Mononuclear cell (primary cell): ENCODE measurements around the gene ATRN. TPM values are rescaled to one million over a fixed set of nuclear protein-coding genes. Genes with fewer than 3 reads are reported as not detected.

ENCODE experiments used
- H3K27me3 ChIP-seq: 2 replicates; pipeline ENCODE4 v1.6.0; 2011; ENCODE audit warnings: low read length, control low read depth; ENCODE audit not compliant: insufficient read depth
- H3K4me1 ChIP-seq: 2 replicates; pipeline ENCODE4 v1.5.1; 2011; ENCODE audit warnings: mild to moderate bottlenecking, low read length, control low read depth; ENCODE audit not compliant: insufficient read depth
- H3K4me3 ChIP-seq: 2 replicates; pipeline ENCODE4 v1.5.1; 2011; ENCODE audit warnings: mild to moderate bottlenecking, low read length, moderate library complexity
- H3K9me3 ChIP-seq: 2 replicates; pipeline ENCODE4 v1.5.1; 2011; ENCODE audit warnings: low read depth, mild to moderate bottlenecking, control low read depth, low read length
- total RNA-seq: library from RNA; depleted of rRNA; stranded (reverse); fragments of >200 nt; gene quantifications from one replicate; pipeline ENCODE4 v1.2.3, GENCODE V29; 2012

Gene ATRN
- total RNA-seq, 1 donor: 11.6 TPM

- peaks cover 24% of the 10 kb centered on the region for H3K27me3 ChIP-seq
- H3K4me3 ChIP-seq: no peak within 1 kb of the TSS
- H3K9me3 ChIP-seq: no peaks in the 10 kb centered on the region
- no peaks in the 10 kb centered on the region for H3K4me1 ChIP-seq
Observed at GRCh38 chr20:3681931-3682781, 211.3 kb downstream of the ATRN start, which contains the start of gene ADAM33. Gene ADAM33 (minus strand): TSS chr20:3682010. CDS start chr20:3682004, 6 bp downstream.

DNA sequence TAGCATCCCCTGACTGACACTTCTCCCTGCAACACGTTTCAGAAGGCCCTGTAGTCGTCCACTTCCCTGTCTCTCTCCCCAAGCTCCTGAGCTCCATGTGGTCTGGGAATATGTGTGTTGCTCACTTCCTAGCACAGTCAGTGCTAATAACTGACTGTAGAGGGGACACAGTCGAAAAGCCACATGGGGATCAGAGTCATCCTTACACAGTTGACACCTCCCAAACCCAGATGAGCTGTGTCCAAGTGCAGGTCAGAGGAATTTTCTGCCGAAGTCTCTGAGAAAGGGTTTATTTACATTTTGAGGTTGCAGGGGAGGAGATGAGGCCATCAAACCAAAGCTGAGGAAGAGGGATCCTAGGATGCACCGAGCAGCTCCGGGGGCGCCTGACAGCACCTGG, 214.5 kb downstream of the ATRN start:
- no peak overlapping the region for H3K4me3 ChIP-seq
- no peaks in the 10 kb centered on the region for H3K4me1 ChIP-seq
- H3K27me3 ChIP-seq: peaks cover 24% of the 10 kb centered on the region
- no peaks in the 10 kb centered on the region for H3K9me3 ChIP-seq

- H3K9me3 ChIP-seq: no peaks in the 10 kb centered on the region
- no peak overlapping the region for H3K4me3 ChIP-seq
- H3K27me3 ChIP-seq: peaks cover 18% of the 10 kb centered on the region
- no peaks in the 10 kb centered on the region for H3K4me1 ChIP-seq
Observed at GRCh38 chr20:3686421-3686820, 215.6 kb downstream of the ATRN start.

- no peaks in the 10 kb centered on the region for H3K4me1 ChIP-seq
- no peak overlapping the region for H3K4me3 ChIP-seq
- H3K27me3 ChIP-seq: peaks cover 14% of the 10 kb centered on the region
- no peaks in the 10 kb centered on the region for H3K9me3 ChIP-seq
Observed at GRCh38 chr20:3686867-3687321, 216.1 kb downstream of the ATRN start.

- Histone ChIP-seq H3K4me3 (no peak overlapping the region), H3K27me3 (peaks cover 9% of the 10 kb centered on the region), H3K9me3 (no peaks in the 10 kb centered on the region)
Observed at GRCh38 chr20:3687655-3688054, 216.8 kb downstream of the ATRN start.

DNA sequence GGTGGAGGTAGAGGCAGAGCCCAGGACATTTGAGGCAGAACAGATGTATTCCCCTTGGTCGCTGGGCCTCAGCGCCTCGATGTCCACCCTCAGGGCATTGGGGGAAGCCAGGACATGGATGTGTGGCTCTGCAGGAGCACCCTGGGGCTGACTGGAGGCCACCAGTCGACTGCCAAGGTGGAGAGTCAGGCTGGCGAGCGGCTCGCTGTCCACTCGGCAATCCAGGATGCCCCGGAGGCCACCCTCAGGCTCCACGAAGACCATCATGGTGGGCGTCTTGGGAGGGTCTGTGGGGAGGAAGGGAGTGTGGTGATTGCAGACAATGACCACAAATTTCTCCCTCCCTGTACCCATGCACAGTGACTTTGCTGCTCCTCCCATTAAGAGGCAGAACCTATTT, 219.2 kb downstream of the ATRN start:
- Histone ChIP-seq H3K4me3 (no peak overlapping the region), H3K4me1 (no peaks in the 10 kb centered on the region), H3K27me3 (peaks cover 4% of the 10 kb centered on the region), H3K9me3 (no peaks in the 10 kb centered on the region)

More at GRCh38 chr20:3687655-3688054, 216.8 kb downstream of the ATRN start:
- H3K4me1 ChIP-seq: no peaks in the 10 kb centered on the region

- Histone ChIP-seq H3K27me3 (no peaks in the 10 kb centered on the region), H3K4me1 (no peaks in the 10 kb centered on the region), H3K4me3 (no peak overlapping the region), H3K9me3 (no peaks in the 10 kb centered on the region)
Observed at GRCh38 chr20:3690413-3690812, 219.6 kb downstream of the ATRN start.

GRCh38 chr20:3691306-3691705, 220.5 kb downstream of the ATRN start:
- H3K27me3 ChIP-seq: no peaks in the 10 kb centered on the region
- H3K9me3 ChIP-seq: no peaks in the 10 kb centered on the region
- H3K4me3 ChIP-seq: no peak overlapping the region
- no peaks in the 10 kb centered on the region for H3K4me1 ChIP-seq

DNA sequence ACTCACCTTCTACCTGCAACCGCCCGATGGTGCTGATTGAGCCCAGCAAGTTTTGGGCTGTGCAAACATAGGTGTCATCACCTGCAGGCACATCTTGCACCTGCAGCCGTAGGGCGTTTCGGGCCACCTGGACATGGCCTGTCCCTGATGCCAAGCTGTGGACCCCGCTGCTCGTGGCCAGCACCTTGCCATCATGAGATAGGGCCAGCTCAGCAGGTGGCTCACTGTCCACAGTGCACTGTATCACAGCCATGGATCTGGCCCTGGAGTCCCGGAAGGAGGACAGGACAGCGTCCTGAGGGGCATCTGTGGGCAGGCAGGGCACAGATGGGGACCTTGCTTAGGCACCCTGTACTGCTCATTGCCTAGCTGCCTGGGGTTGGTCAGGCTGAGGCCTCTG, 221.1 kb downstream of the ATRN start:
- Histone ChIP-seq H3K9me3 (no peaks in the 10 kb centered on the region), H3K27me3 (no peaks in the 10 kb centered on the region), H3K4me3 (no peak overlapping the region), H3K4me1 (no peaks in the 10 kb centered on the region)

DNA sequence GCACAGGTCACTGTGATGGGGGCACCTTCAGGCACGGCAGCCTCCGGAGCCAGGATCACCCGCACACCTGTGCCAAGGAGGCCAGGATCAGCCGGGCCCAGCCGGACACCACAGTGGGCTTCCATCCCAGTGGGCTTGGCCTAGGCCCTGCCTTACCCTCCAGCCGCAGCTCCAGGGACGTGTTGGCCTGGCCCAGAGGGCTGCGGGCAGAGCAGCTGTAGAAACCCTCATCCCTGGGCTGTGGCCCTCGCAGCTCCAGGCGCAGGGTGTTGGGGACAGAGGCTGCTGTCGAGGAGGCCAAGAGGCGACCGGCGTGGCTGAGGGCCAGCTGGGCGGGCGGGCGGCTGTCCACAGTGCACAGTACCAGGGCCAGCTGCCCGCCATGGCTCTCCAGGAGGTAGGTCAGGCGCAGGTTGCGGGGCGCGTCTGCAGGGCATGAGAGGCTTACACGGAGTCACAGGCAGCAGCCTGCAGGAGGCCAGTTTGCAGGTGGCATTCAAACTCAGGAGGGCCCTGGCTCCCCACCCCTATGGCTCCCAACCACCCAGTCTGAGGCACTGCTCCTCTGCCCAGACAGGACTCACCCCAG, 222.0 kb downstream of the ATRN start:
- H3K27me3 ChIP-seq: no peaks in the 10 kb centered on the region
- no peak overlapping the region for H3K4me3 ChIP-seq
- no peaks in the 10 kb centered on the region for H3K4me1 ChIP-seq
- H3K9me3 ChIP-seq: no peaks in the 10 kb centered on the region

DNA sequence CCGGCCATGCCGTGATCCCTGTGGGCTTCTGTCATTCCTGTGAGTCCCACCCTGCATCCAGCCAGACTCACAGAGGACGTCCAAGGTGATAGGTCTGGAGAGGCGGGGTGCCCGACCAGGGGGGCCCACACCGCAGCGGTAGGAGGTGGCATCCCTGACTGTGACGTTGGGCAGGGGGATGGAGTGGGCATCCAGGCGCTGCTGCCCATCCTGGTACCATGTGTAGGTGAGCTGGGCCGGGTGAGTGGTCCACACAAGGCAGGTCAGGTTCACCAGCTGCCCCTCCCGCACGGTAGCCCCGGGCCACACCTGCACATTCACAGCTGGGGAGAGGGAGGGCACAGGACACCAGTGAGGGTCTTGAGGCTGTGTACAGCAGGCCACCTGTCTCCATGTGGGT, 222.6 kb downstream of the ATRN start:
- Histone ChIP-seq H3K4me1 (no peaks in the 10 kb centered on the region), H3K4me3 (no peak overlapping the region), H3K27me3 (no peaks in the 10 kb centered on the region), H3K9me3 (no peaks in the 10 kb centered on the region)

GRCh38 chr20:3694864-3695263, 224.0 kb downstream of the ATRN start:
- no peaks in the 10 kb centered on the region for H3K27me3 ChIP-seq
- H3K4me1 ChIP-seq: no peaks in the 10 kb centered on the region
- H3K9me3 ChIP-seq: no peaks in the 10 kb centered on the region
- H3K4me3 ChIP-seq: no peak overlapping the region

DNA sequence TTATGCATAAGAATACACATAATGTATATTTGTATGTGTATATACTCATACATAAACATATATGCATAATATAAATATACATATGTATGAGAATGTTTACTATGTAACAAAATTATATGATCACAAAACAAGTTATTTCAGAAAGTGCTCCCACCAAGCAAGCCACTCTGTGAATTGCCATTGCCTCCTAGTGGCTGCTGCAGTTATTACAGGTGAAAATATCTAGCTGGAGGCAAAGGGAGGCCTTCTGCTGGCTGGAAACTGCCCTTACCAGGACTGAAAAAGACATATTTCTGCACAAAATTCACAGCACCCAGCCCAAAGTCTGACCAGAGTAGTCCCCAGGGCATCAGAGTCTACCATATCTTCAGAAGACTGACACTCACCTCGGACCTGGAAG, 225.4 kb downstream of the ATRN start:
- Histone ChIP-seq H3K4me3 (no peak overlapping the region), H3K4me1 (no peaks in the 10 kb centered on the region), H3K27me3 (no peaks in the 10 kb centered on the region), H3K9me3 (no peaks in the 10 kb centered on the region)

- no peaks in the 10 kb centered on the region for H3K4me1 ChIP-seq
Observed at GRCh38 chr20:3696745-3697587, 226.1 kb downstream of the ATRN start.

More at GRCh38 chr20:3696745-3697587, 226.1 kb downstream of the ATRN start:
- Histone ChIP-seq H3K4me3 (no peak overlapping the region), H3K27me3 (no peaks in the 10 kb centered on the region), H3K9me3 (no peaks in the 10 kb centered on the region)
